Activated CD4-positive, alpha-beta T cell treated with anti-CD3 and anti-CD28 coated beads, Interleukin-2, Interleukin-4, amounts not matched to agents 100 ng/mL and 50 ng/mL, durations not matched to agents 16 hours and 8 hours (primary cell): ENCODE data around the gene STING1.
"Not testable (repeated sequence)": the region's sequence is repeated elsewhere in the genome, so short reads cannot be mapped to it uniquely, and the experiment has no call there.

Experiments
- DNase-seq: peaks from one replicate; pipeline ENCODE4 v3.0.0-alpha.2; 2020; ENCODE audit warnings: low spot score

Gene STING1

GRCh38 chr5:139482050-139482889, at the start of gene STING1:
Gene STING1 (minus strand): TSS chr5:139482758. CDS start chr5:139481704, 1,054 bp downstream.
- peak; percentile 69 for DNase-seq

- no peak for DNase-seq
Observed at GRCh38 chr5:139531772-139532169, 49.2 kb upstream of the STING1 start.

GRCh38 chr5:139530079-139530478, 47.5 kb upstream of the STING1 start:
- not testable (repeated sequence) for DNase-seq

GRCh38 chr5:139528695-139529094, 46.1 kb upstream of the STING1 start:
- DNase-seq = not testable (repeated sequence)

- DNase-seq = not testable (repeated sequence)
Observed at GRCh38 chr5:139527896-139528467, 45.4 kb upstream of the STING1 start.

GRCh38 chr5:139527090-139527470, 44.5 kb upstream of the STING1 start:
- not testable (repeated sequence) for DNase-seq

- DNase-seq = not testable (repeated sequence)
Observed at GRCh38 chr5:139526309-139527089, 43.9 kb upstream of the STING1 start.

- DNase-seq = not testable (repeated sequence)
Observed at GRCh38 chr5:139525586-139526308, 43.2 kb upstream of the STING1 start.

GRCh38 chr5:139524940-139525585, 42.5 kb upstream of the STING1 start:
- no peak for DNase-seq

GRCh38 chr5:139524446-139524845, 41.9 kb upstream of the STING1 start:
- DNase-seq = no peak

- no peak for DNase-seq
Observed at GRCh38 chr5:139523635-139524445, 41.3 kb upstream of the STING1 start.

- peak; percentile 93 for DNase-seq
Observed at GRCh38 chr5:139517683-139518564, 35.4 kb upstream of the STING1 start.

- peak; percentile 58 for DNase-seq
Observed at GRCh38 chr5:139514486-139514856, 31.9 kb upstream of the STING1 start.

GRCh38 chr5:139513852-139514485, 31.4 kb upstream of the STING1 start:
- no peak for DNase-seq

GRCh38 chr5:139513434-139513833, 30.9 kb upstream of the STING1 start:
- peak; percentile 83 for DNase-seq

- no peak for DNase-seq
Observed at GRCh38 chr5:139512786-139513390, 30.3 kb upstream of the STING1 start.

GRCh38 chr5:139504722-139505121, 22.2 kb upstream of the STING1 start:
- DNase-seq = not testable (repeated sequence)

- DNase-seq = not testable (repeated sequence)
Observed at GRCh38 chr5:139503879-139504278, 21.3 kb upstream of the STING1 start.
